SU-DHL-6 (cell line): ENCODE data around the gene CHCHD1.
A peak's percentile ranks its signal among the peaks of the same experiment; 100 is the strongest.
"Not testable (repeated sequence)": the region's sequence is repeated elsewhere in the genome, so short reads cannot be mapped to it uniquely, and the experiment has no call there.

Experiments used
- H2AFZ ChIP-seq: fragments of 200-600 bp; sonication (generic); 2 replicates; pipeline ENCODE4 v1.6.1; 2014; ENCODE audit warnings: low read depth, mild to moderate bottlenecking, moderate library complexity, mixed read lengths, antibody characterized with exemption, low read length; ENCODE audit not compliant: severe bottlenecking
- H3F3A ChIP-seq: fragments of 200-600 bp; shearing (Covaris generic); 2 replicates; pipeline ENCODE4 v1.6.0; 2016; ENCODE audit warnings: antibody characterized with exemption, mild to moderate bottlenecking; ENCODE audit not compliant: insufficient read depth
- H3K27ac ChIP-seq: fragments of 200-600 bp; sonication (generic); 2 replicates; pipeline ENCODE4 v1.5.1; 2016; ENCODE audit warnings: low read depth, mild to moderate bottlenecking, low read length, moderate library complexity, mixed read lengths
- H3K27me3 ChIP-seq: fragments of 200-600 bp; sonication (generic), shearing (Covaris generic); 2 replicates; pipeline ENCODE4 v1.6.0; 2014; ENCODE audit warnings: mild to moderate bottlenecking, low read length
- H3K36me3 ChIP-seq: fragments of 200-600 bp; sonication (generic); 2 replicates; pipeline ENCODE4 v1.6.1; 2014; ENCODE audit warnings: mild to moderate bottlenecking, low read length, mixed read lengths
- H3K4me2 ChIP-seq: fragments of 300-600, 200-600 bp; shearing (Covaris generic), sonication (generic); 2 replicates; pipeline ENCODE4 v1.6.0; 2014; ENCODE audit warnings: low read length, low read depth, mild to moderate bottlenecking; ENCODE audit not compliant: poor library complexity, severe bottlenecking
- H3K4me3 ChIP-seq: fragments of 200-600 bp; sonication (generic); 2 replicates; pipeline ENCODE4 v1.5.1; 2014; ENCODE audit warnings: antibody characterized with exemption, low read length, mild to moderate bottlenecking, mixed read lengths; ENCODE audit not compliant: insufficient read depth, poor library complexity, severe bottlenecking
- H3K79me2 ChIP-seq: fragments of 200-600 bp; sonication (generic); 2 replicates; pipeline ENCODE4 v1.6.1; 2014; ENCODE audit warnings: mild to moderate bottlenecking, low read length, moderate library complexity; ENCODE audit not compliant: insufficient read depth
- H3K9ac ChIP-seq: fragments of 200-600 bp; sonication (generic); 2 replicates; pipeline ENCODE4 v1.7.0; 2014; ENCODE audit warnings: mild to moderate bottlenecking, low read length
- H3K9me2 ChIP-seq: fragments of 200-600 bp; sonication (generic); replicated peaks from 2 replicates; pipeline ENCODE4 v1.6.1; 2014; ENCODE audit warnings: low read length; ENCODE audit not compliant: insufficient read depth
- H3K9me3 ChIP-seq: fragments of 200-600 bp; sonication (generic); 2 replicates; pipeline ENCODE4 v1.6.1; 2014; ENCODE audit warnings: low read length, mixed read lengths; ENCODE audit not compliant: insufficient read depth
- H4K20me1 ChIP-seq: fragments of 200-600 bp; sonication (generic); 2 replicates; pipeline ENCODE4 v1.6.1; 2014; ENCODE audit warnings: low read depth, mild to moderate bottlenecking, antibody characterized with exemption, low read length, moderate library complexity, mixed read lengths
- CTCF ChIP-seq: fragments of 200-600 bp; sonication (generic); IDR thresholded peaks from one replicate; pipeline ENCODE4 v1.5.1; 2017; ENCODE audit warnings: antibody characterized with exemption, mild to moderate bottlenecking, low read length, moderate library complexity; ENCODE audit not compliant: insufficient read depth, poor library complexity, severe bottlenecking
- EZH2phosphoT487 ChIP-seq: fragments of 200-600 bp; sonication (generic), shearing (Covaris generic); conservative IDR thresholded peaks from 2 replicates; pipeline ENCODE4 v1.6.1; 2018; ENCODE audit warnings: mild to moderate bottlenecking, antibody characterized with exemption, low read length, moderate library complexity, mixed read lengths

The CHCHD1 gene

GRCh38 chr10:73734028-73734720, 47.7 kb upstream of the CHCHD1 start:
- Histone ChIP-seq H3F3A (peaks cover 4% of the 10 kb centered on the region; the same call in 1 of the 2 replicates), H3K27ac (no peak overlapping the region), H3K9ac (no peak overlapping the region), H3K9me3 (no peaks in the 10 kb centered on the region), H3K27me3 (no peaks in the 10 kb centered on the region), H2AFZ (no peak overlapping the region), H3K36me3 (no peaks in the 10 kb centered on the region), H3K4me2 (no peak overlapping the region), H3K79me2 (peaks cover 24% of the 10 kb centered on the region), H3K9me2 (no peaks in the 10 kb centered on the region), H4K20me1 (no peaks in the 10 kb centered on the region), H3K4me3 (no peak overlapping the region)
- no peak for TF ChIP-seq EZH2phosphoT487
- no peak for TF ChIP-seq CTCF

- H2AFZ ChIP-seq = no peak overlapping the region
- TF ChIP-seq CTCF (no peak), EZH2phosphoT487 (no peak)
- no peak overlapping the region for H3K9ac ChIP-seq
- H3K4me2 ChIP-seq = no peak overlapping the region
- H3K4me3 ChIP-seq = no peak overlapping the region
- H3K27ac ChIP-seq = no peak overlapping the region
- H4K20me1 ChIP-seq = no peaks in the 10 kb centered on the region
- no peaks in the 10 kb centered on the region for H3K36me3 ChIP-seq
- peaks cover 19% of the 10 kb centered on the region for H3K79me2 ChIP-seq
- H3F3A ChIP-seq = peaks cover 4% of the 10 kb centered on the region; the same call in 1 of the 2 replicates
- no peaks in the 10 kb centered on the region for H3K9me2 ChIP-seq
- H3K27me3 ChIP-seq = no peaks in the 10 kb centered on the region
- no peaks in the 10 kb centered on the region for H3K9me3 ChIP-seq
These were observed 47.0 kb upstream of the CHCHD1 start for GRCh38 chr10:73734796-73735305.

GRCh38 chr10:73740501-73741254, 41.2 kb upstream of the CHCHD1 start:
- not testable (repeated sequence) for H3K36me3 ChIP-seq, H3K27me3 ChIP-seq, H3K4me2 ChIP-seq, H3K27ac ChIP-seq, H3K9me2 ChIP-seq, H2AFZ ChIP-seq, H3K4me3 ChIP-seq, H3F3A ChIP-seq, H3K9ac ChIP-seq, H4K20me1 ChIP-seq, H3K9me3 ChIP-seq
- peaks cover 35% of the 10 kb centered on the region for H3K79me2 ChIP-seq

- Histone ChIP-seq H3F3A (no peaks in the 10 kb centered on the region), H3K9me2 (no peaks in the 10 kb centered on the region), H3K4me3 (no peak overlapping the region), H3K27ac (no peak overlapping the region), H3K9ac (no peak overlapping the region), H3K79me2 (peaks cover 49% of the 10 kb centered on the region), H3K27me3 (no peaks in the 10 kb centered on the region), H4K20me1 (no peaks in the 10 kb centered on the region; the same call in 1 of the 2 replicates), H3K9me3 (no peaks in the 10 kb centered on the region), H3K36me3 (no peaks in the 10 kb centered on the region), H2AFZ (no peak overlapping the region), H3K4me2 (peak overlapping the region; percentile 83)
- no peak for TF ChIP-seq EZH2phosphoT487
- no peak for TF ChIP-seq CTCF
These were observed 39.5 kb upstream of the CHCHD1 start for GRCh38 chr10:73742454-73742734.
